Neural cell (in vitro differentiated cells): ENCODE measurements around the gene ST14.

Experiments used
- EP300 ChIP-seq: fragments of 450-650 bp; conservative IDR thresholded peaks from 2 replicates; pipeline ENCODE4 v1.6.1; 2014; ENCODE audit warnings: antibody characterized with exemption, mild to moderate bottlenecking, moderate library complexity; ENCODE audit not compliant: poor library complexity, severe bottlenecking
- EZH2 ChIP-seq: fragments of 200-600, 300-800 bp; shearing (Covaris generic), sonication (generic); IDR thresholded peaks from 2 replicates; pipeline ENCODE4 v1.6.1; 2014; ENCODE audit warnings: antibody characterized with exemption, low read length, borderline replicate concordance, mild to moderate bottlenecking; ENCODE audit not compliant: insufficient read depth, poor library complexity, severe bottlenecking
- POLR2AphosphoS5 ChIP-seq: IDR thresholded peaks from 2 replicates; pipeline ENCODE4 v1.6.1; 2012
- RAD21 ChIP-seq: fragments of 450-650 bp; conservative IDR thresholded peaks from 2 replicates; pipeline ENCODE4 v1.6.1; 2014; ENCODE audit warnings: antibody characterized with exemption, mild to moderate bottlenecking, moderate library complexity
- TF ChIP-seq, protein P1 (sequence below): fragments of 450-650 bp; IDR thresholded peaks from 2 replicates; pipeline ENCODE4 v1.5.1; 2014; ENCODE audit warnings: antibody characterized with exemption, mild to moderate bottlenecking, moderate library complexity; ENCODE audit not compliant: poor library complexity, severe bottlenecking
- TF ChIP-seq, protein P2 (sequence below): IDR thresholded peaks from 2 replicates; pipeline ENCODE4 v1.6.1; 2012; ENCODE audit warnings: borderline replicate concordance

DNA sequence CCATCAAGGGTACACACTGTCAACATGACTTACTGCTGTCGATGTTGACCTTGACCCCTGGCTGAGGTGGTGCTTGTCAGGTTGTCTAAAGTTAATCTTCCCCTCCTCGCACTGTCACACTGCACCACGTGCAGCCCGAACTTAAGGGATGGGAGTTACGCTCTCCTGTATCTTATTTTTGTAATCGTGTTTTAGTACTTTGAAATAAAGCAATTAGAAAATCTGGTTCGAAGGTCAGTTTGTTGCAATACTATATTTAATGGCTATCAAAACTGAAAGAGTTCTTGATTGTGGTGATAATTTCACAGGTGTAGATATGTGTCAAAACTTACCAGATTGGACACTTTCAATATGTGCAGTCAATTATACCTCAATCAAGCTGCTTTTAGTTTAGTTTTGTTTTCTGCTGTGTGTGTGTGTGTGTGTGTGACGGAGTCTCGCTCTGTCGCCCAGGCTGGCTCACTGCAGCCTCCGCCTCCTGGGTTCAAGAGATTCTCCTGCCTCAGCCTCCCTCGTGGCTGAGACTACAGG is 10.7 kb upstream of the ST14 start:
- TF ChIP-seq POLR2AphosphoS5: no peak
- TF ChIP-seq, protein P1, sequence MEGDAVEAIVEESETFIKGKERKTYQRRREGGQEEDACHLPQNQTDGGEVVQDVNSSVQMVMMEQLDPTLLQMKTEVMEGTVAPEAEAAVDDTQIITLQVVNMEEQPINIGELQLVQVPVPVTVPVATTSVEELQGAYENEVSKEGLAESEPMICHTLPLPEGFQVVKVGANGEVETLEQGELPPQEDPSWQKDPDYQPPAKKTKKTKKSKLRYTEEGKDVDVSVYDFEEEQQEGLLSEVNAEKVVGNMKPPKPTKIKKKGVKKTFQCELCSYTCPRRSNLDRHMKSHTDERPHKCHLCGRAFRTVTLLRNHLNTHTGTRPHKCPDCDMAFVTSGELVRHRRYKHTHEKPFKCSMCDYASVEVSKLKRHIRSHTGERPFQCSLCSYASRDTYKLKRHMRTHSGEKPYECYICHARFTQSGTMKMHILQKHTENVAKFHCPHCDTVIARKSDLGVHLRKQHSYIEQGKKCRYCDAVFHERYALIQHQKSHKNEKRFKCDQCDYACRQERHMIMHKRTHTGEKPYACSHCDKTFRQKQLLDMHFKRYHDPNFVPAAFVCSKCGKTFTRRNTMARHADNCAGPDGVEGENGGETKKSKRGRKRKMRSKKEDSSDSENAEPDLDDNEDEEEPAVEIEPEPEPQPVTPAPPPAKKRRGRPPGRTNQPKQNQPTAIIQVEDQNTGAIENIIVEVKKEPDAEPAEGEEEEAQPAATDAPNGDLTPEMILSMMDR: no peak
- TF ChIP-seq, protein P2, sequence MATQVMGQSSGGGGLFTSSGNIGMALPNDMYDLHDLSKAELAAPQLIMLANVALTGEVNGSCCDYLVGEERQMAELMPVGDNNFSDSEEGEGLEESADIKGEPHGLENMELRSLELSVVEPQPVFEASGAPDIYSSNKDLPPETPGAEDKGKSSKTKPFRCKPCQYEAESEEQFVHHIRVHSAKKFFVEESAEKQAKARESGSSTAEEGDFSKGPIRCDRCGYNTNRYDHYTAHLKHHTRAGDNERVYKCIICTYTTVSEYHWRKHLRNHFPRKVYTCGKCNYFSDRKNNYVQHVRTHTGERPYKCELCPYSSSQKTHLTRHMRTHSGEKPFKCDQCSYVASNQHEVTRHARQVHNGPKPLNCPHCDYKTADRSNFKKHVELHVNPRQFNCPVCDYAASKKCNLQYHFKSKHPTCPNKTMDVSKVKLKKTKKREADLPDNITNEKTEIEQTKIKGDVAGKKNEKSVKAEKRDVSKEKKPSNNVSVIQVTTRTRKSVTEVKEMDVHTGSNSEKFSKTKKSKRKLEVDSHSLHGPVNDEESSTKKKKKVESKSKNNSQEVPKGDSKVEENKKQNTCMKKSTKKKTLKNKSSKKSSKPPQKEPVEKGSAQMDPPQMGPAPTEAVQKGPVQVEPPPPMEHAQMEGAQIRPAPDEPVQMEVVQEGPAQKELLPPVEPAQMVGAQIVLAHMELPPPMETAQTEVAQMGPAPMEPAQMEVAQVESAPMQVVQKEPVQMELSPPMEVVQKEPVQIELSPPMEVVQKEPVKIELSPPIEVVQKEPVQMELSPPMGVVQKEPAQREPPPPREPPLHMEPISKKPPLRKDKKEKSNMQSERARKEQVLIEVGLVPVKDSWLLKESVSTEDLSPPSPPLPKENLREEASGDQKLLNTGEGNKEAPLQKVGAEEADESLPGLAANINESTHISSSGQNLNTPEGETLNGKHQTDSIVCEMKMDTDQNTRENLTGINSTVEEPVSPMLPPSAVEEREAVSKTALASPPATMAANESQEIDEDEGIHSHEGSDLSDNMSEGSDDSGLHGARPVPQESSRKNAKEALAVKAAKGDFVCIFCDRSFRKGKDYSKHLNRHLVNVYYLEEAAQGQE: no peak
- TF ChIP-seq RAD21: no peak
- no peak for TF ChIP-seq EZH2
- TF ChIP-seq EP300: no peak
